GM19455 (cell line): Measurements from ENCODE around the gene GPATCH4.
"Not testable (repeated sequence)": the region's sequence is repeated elsewhere in the genome, so short reads cannot be mapped to it uniquely, and the experiment has no call there.

Experiments
- ATAC-seq: cut with Tn5 transposase; IDR thresholded peaks from one replicate; pipeline ENCODE4 v1.9.1; 2021; ENCODE audit not compliant: unreplicated experiment

The GPATCH4 gene

GRCh38 chr1:156598731-156599432, 2.4 kb downstream of the GPATCH4 start:
- ATAC-seq = no peak

- no peak for ATAC-seq
These were observed 3.2 kb downstream of the GPATCH4 start for GRCh38 chr1:156598125-156598524.

GRCh38 chr1:156596426-156596825, 4.9 kb downstream of the GPATCH4 start:
- ATAC-seq = no peak

GRCh38 chr1:156595016-156595415, 6.3 kb downstream of the GPATCH4 start:
- no peak for ATAC-seq

GRCh38 chr1:156594190-156594589, 7.1 kb downstream of the GPATCH4 start:
- ATAC-seq = no peak

- ATAC-seq = no peak
These were observed 7.7 kb downstream of the GPATCH4 start for GRCh38 chr1:156593661-156593989.

GRCh38 chr1:156592910-156593660, 8.2 kb downstream of the GPATCH4 start:
- ATAC-seq = no peak

- no peak for ATAC-seq
These were observed 8.9 kb downstream of the GPATCH4 start for GRCh38 chr1:156592158-156592909.

- ATAC-seq = peak; percentile 87
These were observed 9.7 kb downstream of the GPATCH4 start, which contains the start of gene NAXE for GRCh38 chr1:156591432-156592157. TSS of gene NAXE (plus strand) at chr1:156591776. CDS start at chr1:156591805, 29 bp downstream.

- ATAC-seq = peak; percentile 19
These were observed 10.2 kb downstream of the GPATCH4 start for GRCh38 chr1:156591181-156591431.

- ATAC-seq = no peak
These were observed 10.7 kb downstream of the GPATCH4 start for GRCh38 chr1:156590326-156591180.

- ATAC-seq = no peak
These were observed 11.7 kb downstream of the GPATCH4 start for GRCh38 chr1:156589546-156589945.

GRCh38 chr1:156587927-156588326, 13.4 kb downstream of the GPATCH4 start:
- ATAC-seq = not testable (repeated sequence)

GRCh38 chr1:156586892-156587477, 14.3 kb downstream of the GPATCH4 start:
- no peak for ATAC-seq

- no peak for ATAC-seq
These were observed 15.0 kb downstream of the GPATCH4 start for GRCh38 chr1:156586323-156586722.

- ATAC-seq = no peak
These were observed 16.5 kb downstream of the GPATCH4 start for GRCh38 chr1:156584813-156585212.

- ATAC-seq = no peak
These were observed 17.3 kb downstream of the GPATCH4 start for GRCh38 chr1:156583821-156584622.

- no peak for ATAC-seq
These were observed 18.8 kb downstream of the GPATCH4 start for GRCh38 chr1:156582388-156583017.
